Measurements from ENCODE around the gene HAPLN2.

HAPLN2 gene

GRCh38 chr1:156667968-156668709 is 48.9 kb downstream of the HAPLN2 start:
- Histone ChIP-seq H3K27me3 (ENCODE audit: control insufficient read depth, insufficient read depth, low read length) (no peaks in the 10 kb centered on the region), H3K9ac (ENCODE audit: low read depth, low read length) (peak overlapping the region; percentile 61), H3K36me3 (ENCODE audit: control insufficient read depth, insufficient read depth, low read length) (peaks cover 20% of the 10 kb centered on the region), H3K9me3 (ENCODE audit: control insufficient read depth, insufficient read depth, low read length) (no peaks in the 10 kb centered on the region), H3K4me3 (ENCODE audit: low read depth, low read length) (no peak overlapping the region), H3K4me1 (ENCODE audit: control insufficient read depth, insufficient read depth, low read length) (peaks cover 45% of the 10 kb centered on the region)

- H3K27me3 ChIP-seq (ENCODE audit: control insufficient read depth, insufficient read depth, low read length): no peaks in the 10 kb centered on the region
These were observed 49.8 kb downstream of the HAPLN2 start for GRCh38 chr1:156668801-156669637.

GRCh38 chr1:156669794-156670193 is 50.6 kb downstream of the HAPLN2 start:
- H3K27me3 ChIP-seq (ENCODE audit: control insufficient read depth, insufficient read depth, low read length): no peaks in the 10 kb centered on the region
- no peaks in the 10 kb centered on the region for H3K9me3 ChIP-seq (ENCODE audit: control insufficient read depth, insufficient read depth, low read length)
- H3K36me3 ChIP-seq (ENCODE audit: control insufficient read depth, insufficient read depth, low read length): peaks cover 27% of the 10 kb centered on the region
- no peak overlapping the region for H3K9ac ChIP-seq (ENCODE audit: low read depth, low read length)
- H3K4me3 ChIP-seq (ENCODE audit: low read depth, low read length): no peak overlapping the region
- peaks cover 39% of the 10 kb centered on the region for H3K4me1 ChIP-seq (ENCODE audit: control insufficient read depth, insufficient read depth, low read length)

More at GRCh38 chr1:156668801-156669637, 49.8 kb downstream of the HAPLN2 start:
- no peak overlapping the region for H3K4me3 ChIP-seq (ENCODE audit: low read depth, low read length)
- peaks cover 42% of the 10 kb centered on the region for H3K4me1 ChIP-seq (ENCODE audit: control insufficient read depth, insufficient read depth, low read length)
- no peaks in the 10 kb centered on the region for H3K9me3 ChIP-seq (ENCODE audit: control insufficient read depth, insufficient read depth, low read length)
- no peak overlapping the region for H3K9ac ChIP-seq (ENCODE audit: low read depth, low read length)
- peaks cover 23% of the 10 kb centered on the region for H3K36me3 ChIP-seq (ENCODE audit: control insufficient read depth, insufficient read depth, low read length)

- H3K36me3 ChIP-seq (ENCODE audit: control insufficient read depth, insufficient read depth, low read length): peaks cover 33% of the 10 kb centered on the region
- no peak overlapping the region for H3K4me3 ChIP-seq (ENCODE audit: low read depth, low read length)
- no peaks in the 10 kb centered on the region for H3K27me3 ChIP-seq (ENCODE audit: control insufficient read depth, insufficient read depth, low read length)
- no peaks in the 10 kb centered on the region for H3K9me3 ChIP-seq (ENCODE audit: control insufficient read depth, insufficient read depth, low read length)
- no peak overlapping the region for H3K9ac ChIP-seq (ENCODE audit: low read depth, low read length)
- H3K4me1 ChIP-seq (ENCODE audit: control insufficient read depth, insufficient read depth, low read length): peaks cover 36% of the 10 kb centered on the region
These were observed 51.1 kb downstream of the HAPLN2 start for GRCh38 chr1:156670359-156670758.

- peaks cover 34% of the 10 kb centered on the region for H3K4me1 ChIP-seq (ENCODE audit: control insufficient read depth, insufficient read depth, low read length)
These were observed 51.6 kb downstream of the HAPLN2 start for GRCh38 chr1:156670791-156671190.

GRCh38 chr1:156671804-156672203 is 52.6 kb downstream of the HAPLN2 start:
- H3K4me1 ChIP-seq (ENCODE audit: control insufficient read depth, insufficient read depth, low read length): peaks cover 34% of the 10 kb centered on the region
- H3K36me3 ChIP-seq (ENCODE audit: control insufficient read depth, insufficient read depth, low read length): peaks cover 33% of the 10 kb centered on the region
- no peaks in the 10 kb centered on the region for H3K27me3 ChIP-seq (ENCODE audit: control insufficient read depth, insufficient read depth, low read length)
- H3K9ac ChIP-seq (ENCODE audit: low read depth, low read length): no peak overlapping the region
- H3K4me3 ChIP-seq (ENCODE audit: low read depth, low read length): no peak overlapping the region
- H3K9me3 ChIP-seq (ENCODE audit: control insufficient read depth, insufficient read depth, low read length): no peaks in the 10 kb centered on the region

More at GRCh38 chr1:156670791-156671190, 51.6 kb downstream of the HAPLN2 start:
- Histone ChIP-seq H3K9ac (ENCODE audit: low read depth, low read length) (no peak overlapping the region), H3K9me3 (ENCODE audit: control insufficient read depth, insufficient read depth, low read length) (no peaks in the 10 kb centered on the region), H3K4me3 (ENCODE audit: low read depth, low read length) (no peak overlapping the region), H3K36me3 (ENCODE audit: control insufficient read depth, insufficient read depth, low read length) (peaks cover 33% of the 10 kb centered on the region), H3K27me3 (ENCODE audit: control insufficient read depth, insufficient read depth, low read length) (no peaks in the 10 kb centered on the region)

- H3K36me3 ChIP-seq (ENCODE audit: control insufficient read depth, insufficient read depth, low read length): peaks cover 33% of the 10 kb centered on the region
- peaks cover 4% of the 10 kb centered on the region for H3K27me3 ChIP-seq (ENCODE audit: control insufficient read depth, insufficient read depth, low read length)
- H3K4me1 ChIP-seq (ENCODE audit: control insufficient read depth, insufficient read depth, low read length): peaks cover 30% of the 10 kb centered on the region
- peak overlapping the region; percentile 78 for H3K4me3 ChIP-seq (ENCODE audit: low read depth, low read length)
- peak overlapping the region; percentile 61 for H3K9ac ChIP-seq (ENCODE audit: low read depth, low read length)
- H3K9me3 ChIP-seq (ENCODE audit: control insufficient read depth, insufficient read depth, low read length): no peaks in the 10 kb centered on the region
These were observed 54.3 kb downstream of the HAPLN2 start for GRCh38 chr1:156673387-156674121.
